ENCODE measurements around the gene GPR3.

DNA sequence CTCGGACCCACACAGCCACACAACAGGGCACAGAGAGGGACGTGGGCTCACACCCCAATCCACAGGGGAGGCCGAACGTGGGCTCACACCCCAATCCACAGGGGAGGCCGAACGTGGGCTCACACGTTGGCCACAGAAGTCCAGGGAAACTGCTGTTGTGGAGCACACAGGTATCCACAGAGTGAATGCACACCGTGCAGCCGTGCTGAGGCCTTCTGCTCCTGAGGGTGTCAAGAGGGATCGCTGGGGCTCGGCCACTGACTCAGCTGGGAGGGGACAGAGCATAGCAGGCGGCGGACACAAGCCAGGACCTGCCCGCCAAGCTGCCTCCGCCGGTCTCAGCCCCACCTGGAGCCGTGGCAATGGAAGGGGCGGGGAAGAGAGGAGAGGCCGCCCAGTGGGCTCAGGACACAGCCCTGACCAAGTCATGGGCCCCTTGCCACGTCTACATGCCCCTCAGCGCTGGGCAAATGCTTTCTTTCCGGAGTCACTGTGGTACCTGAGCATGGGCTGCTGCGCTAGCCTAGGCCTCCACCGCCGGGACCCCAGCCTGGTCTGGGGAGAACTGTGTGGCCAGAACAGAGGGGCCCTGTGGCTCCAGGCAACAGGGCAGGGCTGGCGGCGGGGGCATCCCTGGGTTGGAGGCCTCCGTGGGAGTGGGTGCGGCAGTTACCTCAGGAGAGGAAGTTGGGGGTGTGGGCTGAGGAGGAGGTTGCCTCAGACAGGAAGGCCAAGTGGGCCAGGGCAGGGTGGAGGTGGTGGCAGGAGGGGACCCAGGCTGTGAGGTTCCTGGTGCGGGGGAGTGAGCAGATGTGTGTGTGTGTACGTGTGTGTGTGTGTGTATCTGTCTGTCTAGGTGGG, 49.4 kb upstream of the GPR3 start:
- TF ChIP-seq, protein P1, sequence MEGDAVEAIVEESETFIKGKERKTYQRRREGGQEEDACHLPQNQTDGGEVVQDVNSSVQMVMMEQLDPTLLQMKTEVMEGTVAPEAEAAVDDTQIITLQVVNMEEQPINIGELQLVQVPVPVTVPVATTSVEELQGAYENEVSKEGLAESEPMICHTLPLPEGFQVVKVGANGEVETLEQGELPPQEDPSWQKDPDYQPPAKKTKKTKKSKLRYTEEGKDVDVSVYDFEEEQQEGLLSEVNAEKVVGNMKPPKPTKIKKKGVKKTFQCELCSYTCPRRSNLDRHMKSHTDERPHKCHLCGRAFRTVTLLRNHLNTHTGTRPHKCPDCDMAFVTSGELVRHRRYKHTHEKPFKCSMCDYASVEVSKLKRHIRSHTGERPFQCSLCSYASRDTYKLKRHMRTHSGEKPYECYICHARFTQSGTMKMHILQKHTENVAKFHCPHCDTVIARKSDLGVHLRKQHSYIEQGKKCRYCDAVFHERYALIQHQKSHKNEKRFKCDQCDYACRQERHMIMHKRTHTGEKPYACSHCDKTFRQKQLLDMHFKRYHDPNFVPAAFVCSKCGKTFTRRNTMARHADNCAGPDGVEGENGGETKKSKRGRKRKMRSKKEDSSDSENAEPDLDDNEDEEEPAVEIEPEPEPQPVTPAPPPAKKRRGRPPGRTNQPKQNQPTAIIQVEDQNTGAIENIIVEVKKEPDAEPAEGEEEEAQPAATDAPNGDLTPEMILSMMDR (IDR thresholded peaks at IDR 0.05) = no peak
- TF ChIP-seq POLR2AphosphoS5 (IDR thresholded peaks at IDR 0.05) (no peak), POLR2A (IDR thresholded peaks at IDR 0.05) (no peak)

Measured in gastroesophageal sphincter (tissue), 3 donors.